GM18511 (cell line): Measurements from ENCODE around the gene XYLT1.
A peak's percentile ranks its signal among the peaks of the same experiment; 100 is the strongest.

Experiments
- ATAC-seq: cut with Tn5 transposase; IDR thresholded peaks from one replicate; pipeline ENCODE4 v1.9.1; 2021; ENCODE audit warnings: mild to moderate bottlenecking, moderate library complexity; ENCODE audit not compliant: unreplicated experiment

Gene XYLT1

GRCh38 chr16:17459903-17460521, 10.7 kb downstream of the XYLT1 start:
- ATAC-seq = peak; percentile 76

- no peak for ATAC-seq
Observed at GRCh38 chr16:17457997-17458396, 12.8 kb downstream of the XYLT1 start.

DNA sequence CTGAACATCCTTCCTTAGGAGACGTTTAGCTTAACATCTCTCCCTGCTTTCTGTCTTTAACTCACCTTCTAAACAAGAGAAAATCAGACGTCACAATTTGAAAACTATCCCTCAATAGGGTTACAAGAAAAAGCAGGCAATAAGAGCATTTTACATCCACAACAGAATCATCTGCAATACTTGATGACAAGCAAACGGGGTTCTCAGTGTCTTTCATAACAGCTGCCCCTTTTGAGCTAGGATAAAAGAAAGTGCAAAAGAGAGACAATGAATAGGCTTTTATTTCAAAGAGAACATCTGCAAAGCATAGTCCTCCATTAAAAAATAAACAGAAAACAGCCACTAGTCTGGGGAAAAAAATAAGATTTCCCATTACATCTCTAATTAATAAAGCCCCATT, 13.2 kb downstream of the XYLT1 start:
- ATAC-seq = no peak

GRCh38 chr16:17454162-17454730, 16.5 kb downstream of the XYLT1 start:
- no peak for ATAC-seq

DNA sequence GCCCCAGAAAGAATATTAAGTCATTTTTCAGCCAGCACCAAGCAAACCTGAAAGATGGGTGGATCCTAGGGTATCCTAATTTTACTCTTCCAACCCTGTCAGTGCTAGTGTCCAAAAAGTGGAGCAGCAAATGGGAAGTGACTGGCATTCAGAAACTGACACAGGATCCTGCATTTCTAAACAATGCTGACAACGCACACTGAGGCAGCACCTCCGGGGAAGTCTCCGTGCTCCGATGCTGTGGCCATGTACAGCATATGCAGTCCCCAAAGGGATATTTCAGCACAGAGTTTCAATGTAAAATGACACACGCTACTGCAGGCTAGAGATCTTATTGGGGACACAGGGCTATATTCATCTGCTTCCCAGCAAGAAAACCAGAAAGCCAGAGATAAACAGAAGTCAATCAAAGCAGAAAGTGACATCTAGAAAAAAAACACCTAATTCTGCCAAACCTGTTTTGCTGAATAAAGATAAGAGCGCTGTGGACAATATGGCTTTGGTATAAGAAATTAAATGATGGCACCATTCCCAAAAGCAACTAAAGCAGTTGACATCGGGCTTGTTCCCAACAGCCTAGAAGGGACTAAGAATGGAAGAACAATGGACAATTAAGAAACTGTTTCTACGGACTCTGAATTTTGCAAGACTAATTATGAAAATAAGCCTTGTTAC, 17.3 kb downstream of the XYLT1 start:
- no peak for ATAC-seq

DNA sequence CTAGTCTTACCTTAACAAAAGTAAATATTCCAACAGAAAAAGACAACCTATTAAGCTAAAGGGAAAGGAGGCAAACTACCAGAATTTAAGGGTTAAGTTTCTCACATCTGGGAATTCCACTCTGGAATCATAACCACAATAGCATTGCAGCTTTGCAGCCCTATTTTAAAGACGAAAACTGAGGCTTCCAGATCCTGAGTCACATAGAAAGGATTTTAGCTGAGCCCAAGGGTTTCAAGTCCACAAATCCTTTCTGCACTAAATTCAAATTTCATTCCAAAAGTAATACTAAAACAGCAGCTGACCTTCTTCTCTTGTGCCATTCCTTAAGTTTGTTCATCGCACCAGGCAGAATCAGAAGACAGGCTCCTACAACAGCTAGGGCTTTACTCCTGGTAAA, 17.8 kb downstream of the XYLT1 start:
- ATAC-seq = no peak

GRCh38 chr16:17451843-17452242, 18.9 kb downstream of the XYLT1 start:
- no peak for ATAC-seq

GRCh38 chr16:17450291-17450690, 20.5 kb downstream of the XYLT1 start:
- no peak for ATAC-seq

DNA sequence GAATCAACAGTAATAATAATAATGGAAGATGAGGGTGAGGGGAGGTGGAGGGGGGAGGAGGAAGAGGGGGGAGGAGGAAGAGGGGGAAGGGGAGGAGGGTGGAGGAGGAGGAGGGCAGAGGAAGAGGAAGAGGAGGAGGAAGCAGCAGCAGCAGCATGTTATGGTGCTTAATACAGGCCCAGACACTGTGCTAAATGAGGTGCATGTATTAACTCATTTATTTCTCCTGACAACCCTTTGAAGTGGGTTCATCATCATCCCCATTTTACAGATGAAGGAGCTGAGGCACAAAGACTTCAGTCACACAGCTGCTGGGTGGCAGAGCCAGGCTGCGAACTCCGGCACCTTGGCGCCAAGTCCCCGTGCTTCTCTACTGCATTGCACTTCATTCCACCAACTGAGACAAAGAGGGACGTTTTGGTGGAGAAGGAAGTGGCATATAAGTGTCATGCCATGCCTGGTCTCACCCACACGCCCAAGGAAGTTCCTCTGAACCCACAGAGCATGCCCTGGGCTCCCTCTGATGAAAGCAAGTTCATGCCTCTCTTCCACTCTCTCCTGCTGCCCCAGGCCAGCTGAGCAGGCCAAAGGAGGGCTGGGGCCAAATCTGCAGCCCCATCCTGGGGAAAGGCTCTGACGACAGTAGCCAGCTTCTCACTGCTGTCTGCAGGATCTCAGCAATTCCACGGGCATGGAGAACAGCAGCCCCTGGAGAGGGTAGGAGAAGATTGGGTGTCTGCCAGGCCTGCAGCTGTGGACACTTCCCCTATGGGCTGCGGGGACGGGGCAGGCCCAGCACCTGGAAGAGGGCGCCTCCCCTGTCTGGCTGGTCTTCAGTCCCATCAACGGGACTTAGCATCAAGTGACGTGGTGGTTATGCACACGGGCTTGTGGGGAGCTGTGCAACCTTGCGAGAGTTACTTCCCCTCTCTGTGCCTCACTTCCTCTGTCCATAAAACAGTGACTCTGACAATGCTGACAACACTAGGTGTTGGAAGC, 21.8 kb downstream of the XYLT1 start:
- ATAC-seq = no peak

- no peak for ATAC-seq
Observed at GRCh38 chr16:17447101-17447569, 23.6 kb downstream of the XYLT1 start.

DNA sequence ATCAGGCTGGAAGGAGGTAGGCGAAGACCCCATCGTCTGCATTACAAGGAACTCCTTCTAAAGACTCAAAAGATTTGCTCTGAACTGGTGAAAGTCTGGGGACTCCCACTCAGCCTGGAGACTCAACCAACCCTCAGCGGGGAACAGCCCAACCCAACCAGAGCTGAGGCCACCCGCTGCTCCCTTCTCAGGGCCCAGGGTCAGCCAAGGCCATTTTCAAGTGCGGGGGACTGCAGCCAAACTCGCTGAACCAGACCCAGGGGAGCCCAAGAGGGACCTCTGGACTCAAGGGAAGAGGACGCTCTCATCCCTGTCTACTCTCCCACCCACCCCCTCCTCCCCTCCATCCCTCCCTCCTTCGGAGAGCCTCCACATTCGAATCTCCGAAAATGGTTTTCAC, 24.1 kb downstream of the XYLT1 start:
- ATAC-seq = no peak

GRCh38 chr16:17445421-17445820, 25.3 kb downstream of the XYLT1 start:
- no peak for ATAC-seq

GRCh38 chr16:17444658-17445057, 26.1 kb downstream of the XYLT1 start:
- no peak for ATAC-seq

GRCh38 chr16:17440131-17440530, 30.6 kb downstream of the XYLT1 start:
- ATAC-seq = no peak

DNA sequence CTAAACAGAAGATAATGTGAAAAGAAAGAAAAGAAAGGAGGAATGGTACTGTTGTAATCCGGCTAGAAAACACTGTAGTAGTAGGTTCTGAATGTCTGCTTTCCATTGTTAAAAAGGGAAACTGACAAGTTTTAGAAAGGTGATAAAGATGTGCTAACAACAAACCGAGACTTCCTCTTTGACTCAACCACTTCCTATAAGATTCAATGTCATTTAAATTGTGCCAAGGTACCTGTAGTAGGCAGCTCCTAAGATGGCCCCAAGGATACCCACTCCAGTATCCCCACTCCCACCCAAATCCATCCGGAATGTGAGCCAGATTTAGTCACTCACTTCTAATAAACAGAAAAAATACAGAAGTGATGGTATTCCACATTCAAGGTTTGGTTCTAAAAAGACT, 31.2 kb downstream of the XYLT1 start:
- ATAC-seq = no peak

GRCh38 chr16:17437981-17438380, 32.8 kb downstream of the XYLT1 start:
- ATAC-seq = no peak

GRCh38 chr16:17437127-17437720, 33.5 kb downstream of the XYLT1 start:
- ATAC-seq = no peak

GRCh38 chr16:17435318-17435717, 35.4 kb downstream of the XYLT1 start:
- no peak for ATAC-seq

DNA sequence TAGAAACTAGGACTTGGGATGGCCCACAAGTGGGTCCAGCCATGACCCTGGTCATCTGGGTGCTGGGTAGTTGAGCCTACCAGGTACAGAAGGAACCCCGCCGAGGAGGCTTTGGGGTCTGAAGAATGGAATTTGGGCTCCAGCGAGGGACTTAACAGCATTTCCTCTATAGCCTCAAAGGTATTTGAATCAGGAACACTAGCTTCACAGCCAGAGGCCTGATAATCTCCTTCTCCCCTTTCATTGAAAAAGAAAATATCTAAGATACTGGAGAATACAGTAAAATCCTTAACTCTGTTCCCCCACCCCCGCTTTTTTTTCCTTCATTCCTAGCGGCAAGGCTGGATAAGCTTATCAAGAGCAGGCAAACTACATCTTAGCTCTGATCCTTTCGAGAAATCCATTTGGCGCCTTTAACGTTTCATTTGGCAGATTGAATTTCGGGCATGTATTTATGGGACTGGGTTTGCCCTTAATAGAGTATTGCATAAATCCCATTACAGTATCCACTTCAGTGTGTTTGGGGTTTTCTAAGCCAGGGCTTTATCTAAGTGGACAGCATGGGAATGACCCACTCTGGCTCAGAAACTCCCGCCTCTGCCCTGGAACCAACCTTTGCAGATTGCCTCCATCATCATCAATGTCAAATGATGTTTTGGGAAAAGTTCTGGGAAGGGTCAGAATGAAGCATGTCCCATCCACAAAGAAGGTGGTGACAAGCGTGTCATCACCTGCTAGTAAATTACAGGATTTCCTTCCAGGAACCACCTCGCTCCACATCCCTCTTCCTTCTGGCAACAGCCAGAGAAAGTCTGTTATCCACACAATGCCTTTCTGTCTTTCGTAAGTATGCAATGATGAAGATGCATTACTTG, 36.9 kb downstream of the XYLT1 start:
- no peak for ATAC-seq
